Pericardium fibroblast (primary cell): ENCODE results near the gene TMEM191B. TPM values are rescaled to one million over a fixed set of nuclear protein-coding genes. Genes with fewer than 3 reads are reported as not detected.

ENCODE experiments used
- total RNA-seq: library from RNA; depleted of rRNA; stranded (reverse); fragments of >200 nt; gene quantifications from 2 replicates; pipeline ENCODE4 v1.2.3, GENCODE V29; 2015

Gene TMEM191B
- total RNA-seq, result 0.47 TPM in 1 of 2 replicates, not detected in the other

GRCh38 chr22:18527752-18528596 is at the start of gene TMEM191B:
TMEM191B (plus strand) TSS chr22:18527802; CDS start chr22:18527981, 179 bp downstream.

GRCh38 chr22:18518061-18518460 is 9.5 kb upstream of the TMEM191B start, which contains the start of gene GGTLC3:
GGTLC3 (minus strand) TSS chr22:18518161; CDS start chr22:18517897, 264 bp downstream.

Other genes with a start within 250 kb of the TMEM191B start
- not detected in 2 replicates for gene GGTLC3, start 9.6 kb upstream of the TMEM191B start, total RNA-seq
- gene RIMBP3, start 84.1 kb downstream of the TMEM191B start, total RNA-seq, result under 0.01 and 0.09 TPM in 2 replicates